ENCODE measurements around the gene MDH2.
"Not testable (repeated sequence)": the region's sequence is repeated elsewhere in the genome, so short reads cannot be mapped to it uniquely, and the experiment has no call there.

MDH2 gene

GRCh38 chr7:76048668-76048988, 722 bp downstream of the MDH2 start:
- Histone ChIP-seq H3K4me3 (ENCODE audit: low read length) (peak overlapping the region; percentile 93), H3K4me1 (ENCODE audit: low read length) (peaks cover 15% of the 10 kb centered on the region), H3K27me3 (ENCODE audit: low read depth, low read length) (no peaks in the 10 kb centered on the region), H2AFZ (ENCODE audit: low read depth, low read length) (no peak overlapping the region), H3K27ac (ENCODE audit: low read length) (peak overlapping the region; percentile 46; the same call in 1 of the 2 replicates), H4K20me1 (ENCODE audit: insufficient read depth, low read length) (peaks cover 13% of the 10 kb centered on the region; the same call in 1 of the 2 replicates), H3K4me2 (ENCODE audit: low read length) (peak overlapping the region; percentile 73), H3K9me3 (ENCODE audit: insufficient read depth, low read length) (no peaks in the 10 kb centered on the region), H3K79me2 (ENCODE audit: low read length) (peaks cover 100% of the 10 kb centered on the region), H3K36me3 (replicated peaks; ENCODE audit: low read depth, low read length) (peaks cover 24% of the 10 kb centered on the region), H3K9ac (ENCODE audit: low read length) (peak overlapping the region; percentile 91)
- no peak for TF ChIP-seq EZH2phosphoT487 (IDR thresholded peaks at IDR 0.05; ENCODE audit: low read depth)
- 0 out of 2 replicates have a peak, but pooled peaks have one; percentile 22 for TF ChIP-seq CTCF (IDR thresholded peaks at IDR 0.05; ENCODE audit: low read depth, low read length)

GRCh38 chr7:76049295-76049694, 1.4 kb downstream of the MDH2 start:
- Histone ChIP-seq H3K27ac (ENCODE audit: low read length) (no peak overlapping the region), H3K4me1 (ENCODE audit: low read length) (peaks cover 20% of the 10 kb centered on the region)

DNA sequence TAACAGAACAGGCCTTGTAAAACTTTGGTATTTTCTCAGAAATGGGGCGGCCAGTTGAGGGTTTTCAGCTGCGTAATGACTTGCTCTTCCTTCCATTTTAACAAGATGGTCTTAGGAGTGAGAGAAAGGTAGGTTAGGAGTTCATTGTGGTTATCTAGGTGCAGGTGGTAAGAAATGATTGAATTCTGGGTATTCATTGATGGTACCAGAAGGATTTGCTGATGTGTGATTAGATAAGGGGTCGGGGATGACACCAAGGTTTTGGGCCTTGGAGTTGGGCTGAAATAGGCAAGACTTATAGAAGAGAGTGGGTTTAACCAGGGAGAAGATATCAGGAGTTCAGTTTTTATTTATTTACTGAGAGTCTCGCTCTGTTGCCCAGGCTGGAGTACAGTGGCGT, 2.6 kb downstream of the MDH2 start:
- no peaks in the 10 kb centered on the region for H3K9me3 ChIP-seq (ENCODE audit: insufficient read depth, low read length)
- no peak overlapping the region for H3K27ac ChIP-seq (ENCODE audit: low read length)
- H3K4me3 ChIP-seq (ENCODE audit: low read length), result no peak overlapping the region
- no peak overlapping the region for H3K4me2 ChIP-seq (ENCODE audit: low read length)
- peaks cover 23% of the 10 kb centered on the region for H4K20me1 ChIP-seq (ENCODE audit: insufficient read depth, low read length)
- no peaks in the 10 kb centered on the region for H3K27me3 ChIP-seq (ENCODE audit: low read depth, low read length)
- H3K9ac ChIP-seq (ENCODE audit: low read length), result no peak overlapping the region
- peaks cover 100% of the 10 kb centered on the region for H3K79me2 ChIP-seq (ENCODE audit: low read length)
- H2AFZ ChIP-seq (ENCODE audit: low read depth, low read length), result no peak overlapping the region
- H3K4me1 ChIP-seq (ENCODE audit: low read length), result peaks cover 18% of the 10 kb centered on the region
- TF ChIP-seq CTCF (IDR thresholded peaks at IDR 0.05; ENCODE audit: low read depth, low read length) (no peak), EZH2phosphoT487 (IDR thresholded peaks at IDR 0.05; ENCODE audit: low read depth) (no peak)
- peaks cover 28% of the 10 kb centered on the region for H3K36me3 ChIP-seq (replicated peaks; ENCODE audit: low read depth, low read length)

More at GRCh38 chr7:76049295-76049694, 1.4 kb downstream of the MDH2 start:
- Histone ChIP-seq H3K9me3 (ENCODE audit: insufficient read depth, low read length) (no peaks in the 10 kb centered on the region), H3K27me3 (ENCODE audit: low read depth, low read length) (no peaks in the 10 kb centered on the region), H3K4me2 (ENCODE audit: low read length) (peak overlapping the region; percentile 73), H4K20me1 (ENCODE audit: insufficient read depth, low read length) (peaks cover 19% of the 10 kb centered on the region), H3K4me3 (ENCODE audit: low read length) (peak overlapping the region; percentile 93), H3K9ac (ENCODE audit: low read length) (peak overlapping the region; percentile 91), H3K36me3 (replicated peaks; ENCODE audit: low read depth, low read length) (peaks cover 24% of the 10 kb centered on the region), H2AFZ (ENCODE audit: low read depth, low read length) (no peak overlapping the region), H3K79me2 (ENCODE audit: low read length) (peaks cover 100% of the 10 kb centered on the region)
- TF ChIP-seq CTCF (IDR thresholded peaks at IDR 0.05; ENCODE audit: low read depth, low read length) (no peak), EZH2phosphoT487 (IDR thresholded peaks at IDR 0.05; ENCODE audit: low read depth) (no peak)

DNA sequence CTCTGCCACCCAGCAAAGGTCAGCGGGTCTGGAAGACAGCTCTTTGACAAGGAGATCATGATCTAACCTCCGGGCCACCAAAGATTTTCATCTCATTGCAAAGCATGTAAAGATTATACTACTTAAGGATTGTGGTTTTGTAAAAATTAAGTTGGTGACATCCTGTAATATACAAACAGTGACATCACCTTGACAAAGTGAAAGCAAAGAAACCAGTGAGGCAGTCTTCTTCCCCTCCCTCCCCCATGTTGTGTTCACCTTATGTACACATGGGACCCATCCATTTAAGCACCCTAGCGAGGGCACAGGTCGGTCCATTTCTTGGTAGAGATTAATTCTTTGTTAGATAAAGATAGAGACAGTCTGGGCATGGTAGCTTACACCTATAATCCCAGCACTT, 3.9 kb downstream of the MDH2 start:
- Histone ChIP-seq H4K20me1 (ENCODE audit: insufficient read depth, low read length) (peaks cover 23% of the 10 kb centered on the region), H3K79me2 (ENCODE audit: low read length) (peaks cover 97% of the 10 kb centered on the region)

GRCh38 chr7:76052681-76053080, 4.8 kb downstream of the MDH2 start:
- H3K9ac ChIP-seq (ENCODE audit: low read length); H3K4me2 ChIP-seq (ENCODE audit: low read length); H3K9me3 ChIP-seq (ENCODE audit: insufficient read depth, low read length); H3K4me3 ChIP-seq (ENCODE audit: low read length); H3K27me3 ChIP-seq (ENCODE audit: low read depth, low read length); H3K27ac ChIP-seq (ENCODE audit: low read length); H2AFZ ChIP-seq (ENCODE audit: low read depth, low read length): not testable (repeated sequence)
- peaks cover 35% of the 10 kb centered on the region for H3K36me3 ChIP-seq (replicated peaks; ENCODE audit: low read depth, low read length)
- H4K20me1 ChIP-seq (ENCODE audit: insufficient read depth, low read length), result peaks cover 23% of the 10 kb centered on the region
- peaks cover 91% of the 10 kb centered on the region for H3K79me2 ChIP-seq (ENCODE audit: low read length)
- peaks cover 18% of the 10 kb centered on the region for H3K4me1 ChIP-seq (ENCODE audit: low read length)

More for the DNA sequence above, 3.9 kb downstream of the MDH2 start:
- no peak overlapping the region for H3K4me3 ChIP-seq (ENCODE audit: low read length)
- H3K9ac ChIP-seq (ENCODE audit: low read length), result no peak overlapping the region
- H3K36me3 ChIP-seq (replicated peaks; ENCODE audit: low read depth, low read length), result peaks cover 28% of the 10 kb centered on the region
- no peaks in the 10 kb centered on the region for H3K27me3 ChIP-seq (ENCODE audit: low read depth, low read length)
- no peaks in the 10 kb centered on the region for H3K9me3 ChIP-seq (ENCODE audit: insufficient read depth, low read length)
- TF ChIP-seq CTCF (IDR thresholded peaks at IDR 0.05; ENCODE audit: low read depth, low read length), result no peak
- no peak for TF ChIP-seq EZH2phosphoT487 (IDR thresholded peaks at IDR 0.05; ENCODE audit: low read depth)
- no peak overlapping the region for H2AFZ ChIP-seq (ENCODE audit: low read depth, low read length)
- H3K27ac ChIP-seq (ENCODE audit: low read length), result no peak overlapping the region
- no peak overlapping the region for H3K4me2 ChIP-seq (ENCODE audit: low read length)
- peaks cover 18% of the 10 kb centered on the region for H3K4me1 ChIP-seq (ENCODE audit: low read length)

All from OCI-LY3 (cell line).